Cardiac muscle cell (in vitro differentiated cells and primary cell): ENCODE results near the gene CLPTM1L. TPM values are rescaled to one million over a fixed set of nuclear protein-coding genes. Genes with fewer than 3 reads are reported as not detected.
A peak's percentile ranks its signal among the peaks of the same experiment; 100 is the strongest.

ENCODE experiments used
- DNase-seq, 2 donors: peaks; one replicate each; pipeline versions ENCODE4 v3.0.0 to v3.0.0-alpha.2; 2010 to 2017; ENCODE audit warnings: low read depth in 1 of 2, low spot score in 1 of 2
- H3K27ac ChIP-seq: fragments of 200-600 bp; sonication (generic); 2 replicates; pipeline ENCODE4 v1.5.1; 2016
- H3K27me3 ChIP-seq: fragments of 200-600 bp; sonication (generic); 2 replicates; pipeline ENCODE4 v1.6.0; 2016; ENCODE audit warnings: control low read depth
- H3K36me3 ChIP-seq: fragments of 200-600 bp; sonication (generic); 2 replicates; pipeline ENCODE4 v1.5.1; 2016; ENCODE audit warnings: control low read depth
- H3K4me1 ChIP-seq: fragments of 200-600 bp; sonication (generic); 2 replicates; pipeline ENCODE4 v1.8.1; 2017; ENCODE audit warnings: low read depth, mild to moderate bottlenecking, mixed run types
- H3K4me3 ChIP-seq: fragments of 200-600 bp; sonication (generic); 2 replicates; pipeline ENCODE4 v1.5.1; 2016; ENCODE audit warnings: mild to moderate bottlenecking
- H3K9me3 ChIP-seq: fragments of 200-600 bp; sonication (generic); 2 replicates; pipeline ENCODE4 v1.5.1; 2017; ENCODE audit warnings: low read depth, mild to moderate bottlenecking, control low read depth
- CTCF ChIP-seq: IDR thresholded peaks from 2 replicates; pipeline ENCODE4 v1.5.1; 2012; ENCODE audit warnings: low read depth, mild to moderate bottlenecking, low read length
- polyA plus RNA-seq: library from polyadenylated mRNA; unstranded; fragments of >200 nt; fragmentation: Nextera tagmentation; extraction: Ambion mirVana; gene quantifications from 2 replicates; pipeline ENCODE4 v1.2.1, GENCODE V29; 2016
- total RNA-seq: library from RNA; depleted of rRNA; stranded (reverse); fragments of >200 nt; gene quantifications from 2 replicates; pipeline ENCODE4 v1.2.3, GENCODE V29; 2016

The CLPTM1L gene
- total and polyA plus RNA-seq, 2 experiments from 2014 or later, result 78.4 to 154 TPM

- TF ChIP-seq CTCF, result no peak
- DNase-seq, result no peak
- no peaks in the 10 kb centered on the region for H3K27me3 ChIP-seq
- no peak overlapping the region for H3K4me3 ChIP-seq
- no peak overlapping the region for H3K27ac ChIP-seq
- no peaks in the 10 kb centered on the region for H3K9me3 ChIP-seq
- H3K4me1 ChIP-seq, result peaks cover 4% of the 10 kb centered on the region
- no peaks in the 10 kb centered on the region for H3K36me3 ChIP-seq
These were observed 4.0 kb upstream of the CLPTM1L start for GRCh38 chr5:1348986-1349245.

- no peak overlapping the region for H3K27ac ChIP-seq
- no peak for TF ChIP-seq CTCF
- peaks cover 6% of the 10 kb centered on the region for H3K4me1 ChIP-seq
- no peaks in the 10 kb centered on the region for H3K9me3 ChIP-seq
- no peak overlapping the region for H3K4me3 ChIP-seq
- no peak for DNase-seq
- H3K36me3 ChIP-seq, result peaks cover 5% of the 10 kb centered on the region
- no peaks in the 10 kb centered on the region for H3K27me3 ChIP-seq
These were observed 2.7 kb upstream of the CLPTM1L start for GRCh38 chr5:1347571-1347970.

GRCh38 chr5:1346627-1347440, 1.9 kb upstream of the CLPTM1L start:
- Histone ChIP-seq H3K27ac (no peak overlapping the region), H3K4me1 (peaks cover 6% of the 10 kb centered on the region), H3K4me3 (no peak overlapping the region), H3K27me3 (no peaks in the 10 kb centered on the region), H3K36me3 (peaks cover 8% of the 10 kb centered on the region), H3K9me3 (no peaks in the 10 kb centered on the region)
- TF ChIP-seq CTCF, result no peak
- DNase-seq, result no peak

GRCh38 chr5:1345876-1346626, 1.2 kb upstream of the CLPTM1L start:
- TF ChIP-seq CTCF, result no peak

GRCh38 chr5:1343931-1344901, 683 bp downstream of the CLPTM1L start:
- Histone ChIP-seq H3K27me3 (no peaks in the 10 kb centered on the region), H3K27ac (peak overlapping the region; percentile 31), H3K4me1 (peaks cover 6% of the 10 kb centered on the region), H3K36me3 (peaks cover 17% of the 10 kb centered on the region), H3K9me3 (no peaks in the 10 kb centered on the region), H3K4me3 (peak overlapping the region; percentile 71)
- TF ChIP-seq CTCF, result no peak
- peak; percentile 17 to 40 for DNase-seq

More at GRCh38 chr5:1345876-1346626, 1.2 kb upstream of the CLPTM1L start:
- no peak for DNase-seq
- Histone ChIP-seq H3K36me3 (peaks cover 15% of the 10 kb centered on the region), H3K4me1 (peaks cover 6% of the 10 kb centered on the region), H3K4me3 (peak overlapping the region; percentile 100), H3K9me3 (no peaks in the 10 kb centered on the region), H3K27ac (no peak overlapping the region), H3K27me3 (no peaks in the 10 kb centered on the region)
